Right lobe of liver (tissue), 4 donors: ENCODE data around the gene CACNA1B.

Experiments
- CTCF ChIP-seq, 4 donors: fragments of 200-600 bp in 3 of 4; fragments of 450-650 bp in 1 of 4; IDR thresholded peaks; one replicate each; pipeline versions ENCODE4 v1.5.1 to v1.8.0; 2016 to 2022; ENCODE audit warnings: antibody characterized with exemption in 4 of 4, mild to moderate bottlenecking in 2 of 4
- POLR2A ChIP-seq: fragments of 450-650 bp; IDR thresholded peaks from one replicate; pipeline ENCODE4 v1.6.1; 2017; ENCODE audit warnings: antibody characterized with exemption, mild to moderate bottlenecking
- donor health status: DM: no; HTN: no; CAD: no.
- donor health status: DM: no; HTN: no; CAD: no.
- donor health status: DM: no; HTN: yes; CAD: no.

GRCh38 chr9:138050472-138051330 lies 173.1 kb downstream of the CACNA1B start:
- TF ChIP-seq CTCF (IDR thresholded peaks at IDR 0.05) = no peak
- no peak for TF ChIP-seq POLR2A
